ENCODE measurements around the gene CIART.
A peak's percentile ranks its signal among the peaks of the same experiment; 100 is the strongest.
"Not testable (repeated sequence)": the region's sequence is repeated elsewhere in the genome, so short reads cannot be mapped to it uniquely, and the experiment has no call there.

CIART gene

GRCh38 chr1:150235852-150236613, 46.3 kb upstream of the CIART start, which contains the start of gene ANP32E:
Gene ANP32E (minus strand): TSS chr1:150236112. CDS start chr1:150235786, 326 bp downstream.
- peak within 1 kb of the TSS; percentile 93 for H3K4me3 ChIP-seq (ENCODE audit: low read depth, low read length)
- no peak for TF ChIP-seq CTCF (IDR thresholded peaks at IDR 0.05; ENCODE audit: borderline replicate concordance, insufficient read depth, low read depth, low read length)

- TF ChIP-seq CTCF (IDR thresholded peaks at IDR 0.05; ENCODE audit: borderline replicate concordance, insufficient read depth, low read depth, low read length) = no peak
- H3K4me3 ChIP-seq (ENCODE audit: low read depth, low read length) = peak overlapping the region; percentile 45
Observed at GRCh38 chr1:150236614-150237100, 45.7 kb upstream of the CIART start.

GRCh38 chr1:150237176-150237575, 45.2 kb upstream of the CIART start:
- H3K4me3 ChIP-seq (ENCODE audit: low read depth, low read length) = not testable (repeated sequence)

GRCh38 chr1:150237746-150238145, 44.6 kb upstream of the CIART start:
- TF ChIP-seq CTCF (IDR thresholded peaks at IDR 0.05; ENCODE audit: borderline replicate concordance, insufficient read depth, low read depth, low read length) = no peak
- H3K4me3 ChIP-seq (ENCODE audit: low read depth, low read length) = no peak overlapping the region

GRCh38 chr1:150243003-150243402, 39.4 kb upstream of the CIART start:
- no peak overlapping the region for H3K4me3 ChIP-seq (ENCODE audit: low read depth, low read length)
- no peak for TF ChIP-seq CTCF (IDR thresholded peaks at IDR 0.05; ENCODE audit: borderline replicate concordance, insufficient read depth, low read depth, low read length)

GRCh38 chr1:150249936-150250335, 32.4 kb upstream of the CIART start:
- no peak for TF ChIP-seq CTCF (IDR thresholded peaks at IDR 0.05; ENCODE audit: borderline replicate concordance, insufficient read depth, low read depth, low read length)
- H3K4me3 ChIP-seq (ENCODE audit: low read depth, low read length) = no peak overlapping the region

- TF ChIP-seq CTCF (IDR thresholded peaks at IDR 0.05; ENCODE audit: borderline replicate concordance, insufficient read depth, low read depth, low read length) = no peak
- H3K4me3 ChIP-seq (ENCODE audit: low read depth, low read length) = no peak overlapping the region
Observed at GRCh38 chr1:150256198-150256553, 26.2 kb upstream of the CIART start.
